Measurements from ENCODE around the gene UFD1.

- no peak for TF ChIP-seq EZH2 (IDR thresholded peaks at IDR 0.05)
- no peak for TF ChIP-seq POLR2AphosphoS5 (IDR thresholded peaks at IDR 0.05; ENCODE audit: borderline replicate concordance, low read depth, low read length)
- no peak for TF ChIP-seq FOXP2 (optimal IDR thresholded peaks at IDR 0.05; ENCODE audit: control extremely low read depth, extremely low read length, insufficient read depth)
These were observed 7.4 kb downstream of the UFD1 start for GRCh38 chr22:19471572-19471971.
